ENCODE measurements around the gene GRAMD1A. TPM values are rescaled to one million over a fixed set of nuclear protein-coding genes. Genes with fewer than 3 reads are reported as not detected.
A peak's percentile ranks its signal among the peaks of the same experiment; 100 is the strongest.
"Not testable (repeated sequence)": the region's sequence is repeated elsewhere in the genome, so short reads cannot be mapped to it uniquely, and the experiment has no call there.

The GRAMD1A gene
- total RNA-seq, 1 donor from 2014 or later = 61.9 TPM

- H3K27ac ChIP-seq = no peak overlapping the region
- no peaks in the 10 kb centered on the region for H3K9me3 ChIP-seq
- peaks cover 19% of the 10 kb centered on the region for H3K4me1 ChIP-seq
- H3K27me3 ChIP-seq = no peaks in the 10 kb centered on the region
- H3K36me3 ChIP-seq = no peaks in the 10 kb centered on the region
- TF ChIP-seq CTCF (IDR thresholded peaks at IDR 0.05) = peak in 1 of 3 experiments; percentile 18
- TF ChIP-seq POLR2AphosphoS5 (IDR thresholded peaks at IDR 0.05; ENCODE audit: insufficient read depth in 1 of 2, low read depth in 1 of 2) = no peak
- no peak for TF ChIP-seq POLR2A (IDR thresholded peaks at IDR 0.05)
- intact Hi-C loops (cut with DNase I) = no loop called here
- no peak overlapping the region for H3K4me3 ChIP-seq
- no peak for DNase-seq (ENCODE audit: extremely low spot score in 2 of 2)
Observed at GRCh38 chr19:35045667-35046300, 45.7 kb downstream of the GRAMD1A start.

- Histone ChIP-seq H3K36me3 (no peaks in the 10 kb centered on the region), H3K27me3 (no peaks in the 10 kb centered on the region), H3K9me3 (no peaks in the 10 kb centered on the region), H3K4me3 (no peak overlapping the region), H3K4me1 (peaks cover 12% of the 10 kb centered on the region), H3K27ac (no peak overlapping the region)
- no peak for DNase-seq (ENCODE audit: extremely low spot score in 2 of 2)
- TF ChIP-seq POLR2AphosphoS5 (IDR thresholded peaks at IDR 0.05; ENCODE audit: insufficient read depth in 1 of 2, low read depth in 1 of 2) (no peak), CTCF (IDR thresholded peaks at IDR 0.05) (no peak), POLR2A (IDR thresholded peaks at IDR 0.05) (no peak)
- intact Hi-C loops (cut with DNase I) = no loop called here
Observed at GRCh38 chr19:35046461-35046860, 46.3 kb downstream of the GRAMD1A start.

- Histone ChIP-seq H3K4me3 (no peak overlapping the region), H3K27me3 (no peaks in the 10 kb centered on the region), H3K27ac (no peak overlapping the region), H3K4me1 (no peaks in the 10 kb centered on the region), H3K9me3 (no peaks in the 10 kb centered on the region), H3K36me3 (no peaks in the 10 kb centered on the region)
- no peak for TF ChIP-seq POLR2AphosphoS5 (IDR thresholded peaks at IDR 0.05; ENCODE audit: insufficient read depth in 1 of 2, low read depth in 1 of 2)
- TF ChIP-seq CTCF (IDR thresholded peaks at IDR 0.05) = no peak
- no peak for TF ChIP-seq POLR2A (IDR thresholded peaks at IDR 0.05)
- intact Hi-C loops (cut with DNase I) = no loop called here
- DNase-seq (ENCODE audit: extremely low spot score in 2 of 2) = no peak
Observed at GRCh38 chr19:35048911-35049411, 48.8 kb downstream of the GRAMD1A start.

DNA sequence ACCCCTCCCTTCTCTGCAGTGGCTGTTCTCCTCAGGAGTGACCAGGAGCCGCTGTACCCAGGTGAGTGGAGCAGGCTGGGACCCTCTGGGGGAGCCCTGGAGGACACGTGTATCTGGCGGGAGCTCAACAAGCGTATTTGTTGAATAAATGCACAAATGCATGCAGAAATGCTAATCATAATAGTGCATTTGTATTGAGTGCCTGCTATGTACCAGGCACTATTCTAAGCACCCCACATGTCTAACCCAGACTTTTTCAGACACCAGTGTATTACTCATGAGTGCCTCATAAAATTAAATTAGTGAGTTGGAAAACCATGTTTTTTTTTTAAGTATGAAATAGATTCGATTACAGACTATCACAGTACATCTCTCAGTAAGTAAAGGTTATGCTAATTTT is 49.3 kb downstream of the GRAMD1A start:
- no peak for DNase-seq (ENCODE audit: extremely low spot score in 2 of 2)
- intact Hi-C loops (cut with DNase I) = no loop called here
- H3K4me3 ChIP-seq = no peak overlapping the region
- H3K27ac ChIP-seq = no peak overlapping the region
- TF ChIP-seq POLR2AphosphoS5 (IDR thresholded peaks at IDR 0.05; ENCODE audit: insufficient read depth in 1 of 2, low read depth in 1 of 2) (no peak), CTCF (IDR thresholded peaks at IDR 0.05) (no peak), POLR2A (IDR thresholded peaks at IDR 0.05) (no peak)
- no peaks in the 10 kb centered on the region for H3K36me3 ChIP-seq
- no peaks in the 10 kb centered on the region for H3K9me3 ChIP-seq
- no peaks in the 10 kb centered on the region for H3K4me1 ChIP-seq
- no peaks in the 10 kb centered on the region for H3K27me3 ChIP-seq

DNA sequence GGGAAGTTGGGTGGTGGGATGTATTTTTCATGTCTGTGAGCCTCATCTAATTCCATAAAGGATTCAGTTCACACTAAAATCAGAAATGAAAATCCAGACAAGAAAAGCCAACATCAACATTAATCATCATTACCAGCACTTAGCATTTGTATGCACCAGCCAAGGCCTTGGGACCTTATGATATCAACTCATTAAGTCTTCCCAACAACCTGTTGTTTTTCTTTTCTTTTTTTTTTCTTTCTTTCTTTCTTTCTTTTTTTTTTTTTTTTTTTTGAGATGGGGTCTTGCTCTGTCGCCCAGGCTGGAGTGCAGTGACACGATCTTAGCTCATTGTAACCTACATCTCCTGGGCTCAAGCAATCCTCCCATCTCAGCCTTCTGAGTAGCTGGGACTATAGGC is 50.5 kb downstream of the GRAMD1A start:
- H3K4me1 ChIP-seq; H3K27me3 ChIP-seq; H3K4me3 ChIP-seq; H3K27ac ChIP-seq; H3K36me3 ChIP-seq; intact Hi-C loops (cut with DNase I); DNase-seq (ENCODE audit: extremely low spot score in 2 of 2); H3K9me3 ChIP-seq: not testable (repeated sequence)

- H3K9me3 ChIP-seq; intact Hi-C loops (cut with DNase I): not testable (repeated sequence)
Observed at GRCh38 chr19:35051268-35051667, 51.1 kb downstream of the GRAMD1A start.

More at GRCh38 chr19:35051268-35051667, 51.1 kb downstream of the GRAMD1A start:
- H3K4me3 ChIP-seq; H3K27me3 ChIP-seq; DNase-seq (ENCODE audit: extremely low spot score in 2 of 2); H3K27ac ChIP-seq; H3K4me1 ChIP-seq; H3K36me3 ChIP-seq: not testable (repeated sequence)

Measured in vagina (tissue), 2 donors.